HEK293T (cell line): ENCODE measurements around the gene NPPC.

Source experiments
- CTCF ChIA-PET: fragments of 350-600 bp; formaldehyde crosslinking; extraction: SDS; loops from one replicate; lab custom pipeline; 2021; ENCODE audit warnings: antibody characterized with exemption, inconsistent platforms; lab: Yijun Ruan, JAX
- POLR2A ChIA-PET: fragments of 350-600 bp; formaldehyde crosslinking; extraction: SDS; loops from one replicate; lab custom pipeline; 2020; ENCODE audit warnings: antibody characterized with exemption, inconsistent platforms; lab: Yijun Ruan, JAX
- DNase-seq: peaks from one replicate; pipeline ENCODE4 v3.0.0; 2012; ENCODE audit warnings: mixed read lengths; ENCODE audit errors: extremely low spot score
- ARNT ChIP-seq: fragments of 450-650 bp; IDR thresholded peaks from 2 replicates; pipeline ENCODE4 v1.6.1; 2017; ENCODE audit warnings: mild to moderate bottlenecking
- BHLHE40 ChIP-seq: fragments of 450-650 bp; IDR thresholded peaks from 2 replicates; pipeline ENCODE4 v1.6.1; 2016; ENCODE audit warnings: mild to moderate bottlenecking, moderate library complexity, borderline replicate concordance
- CTBP1 ChIP-seq: fragments of 450-650 bp; IDR thresholded peaks from 2 replicates; pipeline ENCODE4 v1.6.1; 2016; ENCODE audit warnings: borderline replicate concordance
- ELF4 ChIP-seq: fragments of 450-650 bp; IDR thresholded peaks from 2 replicates; pipeline ENCODE4 v1.6.1; 2017; ENCODE audit warnings: antibody characterized with exemption
- FOXA1 ChIP-seq: fragments of 450-650 bp; IDR thresholded peaks from 2 replicates; pipeline ENCODE4 v1.6.1; 2016; ENCODE audit warnings: mild to moderate bottlenecking
- FOXK2 ChIP-seq: fragments of 450-650 bp; IDR thresholded peaks from 2 replicates; pipeline ENCODE4 v1.6.1; 2016; ENCODE audit warnings: mild to moderate bottlenecking
- FOXM1 ChIP-seq: fragments of 450-650 bp; IDR thresholded peaks from 2 replicates; pipeline ENCODE4 v1.6.1; 2017; ENCODE audit warnings: mild to moderate bottlenecking, borderline replicate concordance
- HDGF ChIP-seq: fragments of 450-650 bp; IDR thresholded peaks from 2 replicates; pipeline ENCODE4 v1.6.1; 2017; ENCODE audit warnings: antibody characterized with exemption, borderline replicate concordance
- L3MBTL2 ChIP-seq: fragments of 450-650 bp; conservative IDR thresholded peaks from 2 replicates; pipeline ENCODE4 v1.6.1; 2016; ENCODE audit warnings: mild to moderate bottlenecking
- LEF1 ChIP-seq: fragments of 450-650 bp; IDR thresholded peaks from 2 replicates; pipeline ENCODE4 v1.6.1; 2017; ENCODE audit warnings: mild to moderate bottlenecking, borderline replicate concordance
- NFRKB ChIP-seq: fragments of 450-650 bp; IDR thresholded peaks from 2 replicates; pipeline ENCODE4 v1.6.1; 2016; ENCODE audit warnings: mild to moderate bottlenecking, moderate library complexity
- SP1 ChIP-seq: fragments of 450-650 bp; IDR thresholded peaks from 2 replicates; pipeline ENCODE4 v1.6.1; 2017
- SUZ12 ChIP-seq: fragments of 450-650 bp; IDR thresholded peaks from 2 replicates; pipeline ENCODE4 v1.6.1; 2016; ENCODE audit warnings: mild to moderate bottlenecking
- TARDBP ChIP-seq: fragments of 450-650 bp; IDR thresholded peaks from 2 replicates; pipeline ENCODE4 v1.6.1; 2016
- ZNF384 ChIP-seq: fragments of 450-650 bp; IDR thresholded peaks from 2 replicates; pipeline ENCODE4 v1.6.1; 2016
- TF ChIP-seq, protein P1 (sequence below): fragments of 450-650 bp; IDR thresholded peaks from 2 replicates; pipeline ENCODE4 v1.6.1; 2016

NPPC gene, protein sequence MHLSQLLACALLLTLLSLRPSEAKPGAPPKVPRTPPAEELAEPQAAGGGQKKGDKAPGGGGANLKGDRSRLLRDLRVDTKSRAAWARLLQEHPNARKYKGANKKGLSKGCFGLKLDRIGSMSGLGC

DNA sequence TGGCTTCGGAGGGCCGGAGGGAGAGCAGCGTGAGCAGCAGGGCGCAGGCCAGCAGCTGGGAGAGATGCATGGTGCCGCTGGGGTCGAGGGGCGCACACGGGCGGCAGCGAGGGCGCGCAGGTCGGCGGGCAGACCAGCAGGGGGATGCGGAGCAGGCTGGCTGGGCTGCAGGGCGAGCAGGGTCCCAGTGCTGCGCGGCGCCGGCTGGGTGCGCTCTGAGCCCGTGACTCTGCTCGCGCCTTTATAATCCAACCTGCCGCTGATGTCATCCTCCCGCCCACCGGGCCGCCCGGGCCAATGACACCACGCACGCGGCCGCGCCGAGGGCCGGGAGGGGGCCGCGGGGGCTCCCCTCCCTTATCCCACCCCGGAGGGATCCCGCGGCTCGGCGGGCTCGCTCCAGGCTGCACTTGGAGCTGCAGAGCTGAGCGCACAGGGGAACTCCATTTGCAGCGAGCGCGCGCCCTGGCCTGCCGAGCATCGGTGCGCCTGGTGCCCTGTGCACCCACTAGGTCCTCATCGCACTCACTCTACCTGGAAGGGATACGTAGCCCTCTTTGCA lies at the start of gene NPPC:
Gene NPPC (minus strand): TSS at position 217 of the 562 bp plus-strand sequence. CDS start 147 bp downstream, at position 70.
- CTCF ChIA-PET, result interaction anchor here (0.6 to 2.5 kb wide), 4 partner anchors 17 to 216 kb away, joined by 3 to 10 read pairs (median 4); no protein-coding TSS in a partner anchor
- TF ChIP-seq ELF4 (0 out of 2 replicates have a peak, but pooled peaks have one; percentile 23), FOXM1 (peak; percentile 52; the same call in 1 of the 2 replicates), ARNT (no peak), SUZ12 (no peak), FOXK2 (no peak)
- DNase-seq, result peak; percentile 81
- POLR2A ChIA-PET, result no interaction called here

DNA sequence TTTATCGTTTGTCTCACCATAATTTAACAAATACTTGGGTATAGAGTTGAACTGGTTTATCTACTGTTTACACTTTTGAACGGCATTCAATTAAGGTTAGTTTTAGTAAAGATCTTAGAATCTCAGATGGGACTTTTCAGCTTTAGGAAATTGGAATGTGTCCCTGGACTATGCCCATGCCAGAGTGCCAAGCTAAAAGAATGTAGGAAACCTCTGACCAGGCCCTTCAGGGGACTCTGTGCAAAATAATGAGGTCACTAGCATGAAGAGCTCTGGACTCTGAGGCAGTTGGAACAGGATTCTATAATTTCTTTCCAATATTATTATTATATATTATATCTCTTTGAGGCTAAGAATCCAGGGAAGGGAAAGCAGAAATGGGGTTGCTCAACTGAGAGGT lies 48.8 kb upstream of the NPPC start:
- ChIA-PET POLR2A (interaction anchor here (0.9 to 1.8 kb wide), 2 partner anchors 13 kb away, joined by 4 read pairs; partner anchors contain the start of gene DIS3L2), CTCF (no interaction called here)
- TF ChIP-seq BHLHE40, result no peak
- TF ChIP-seq CTBP1, result no peak
- TF ChIP-seq HDGF, result no peak
- TF ChIP-seq SP1, result no peak
- TF ChIP-seq NFRKB, result no peak
- TF ChIP-seq FOXA1, result no peak
- TF ChIP-seq ARNT, result no peak
- TF ChIP-seq LEF1, result no peak
- no peak for TF ChIP-seq SUZ12
- TF ChIP-seq ZNF384, result no peak
- no peak for TF ChIP-seq L3MBTL2
- no peak for TF ChIP-seq FOXK2
- TF ChIP-seq TARDBP, result no peak
- TF ChIP-seq ELF4, result no peak
- TF ChIP-seq, protein P1, sequence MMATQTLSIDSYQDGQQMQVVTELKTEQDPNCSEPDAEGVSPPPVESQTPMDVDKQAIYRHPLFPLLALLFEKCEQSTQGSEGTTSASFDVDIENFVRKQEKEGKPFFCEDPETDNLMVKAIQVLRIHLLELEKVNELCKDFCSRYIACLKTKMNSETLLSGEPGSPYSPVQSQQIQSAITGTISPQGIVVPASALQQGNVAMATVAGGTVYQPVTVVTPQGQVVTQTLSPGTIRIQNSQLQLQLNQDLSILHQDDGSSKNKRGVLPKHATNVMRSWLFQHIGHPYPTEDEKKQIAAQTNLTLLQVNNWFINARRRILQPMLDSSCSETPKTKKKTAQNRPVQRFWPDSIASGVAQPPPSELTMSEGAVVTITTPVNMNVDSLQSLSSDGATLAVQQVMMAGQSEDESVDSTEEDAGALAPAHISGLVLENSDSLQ, result no peak
- no peak for TF ChIP-seq FOXM1
- no peak for DNase-seq

DNA sequence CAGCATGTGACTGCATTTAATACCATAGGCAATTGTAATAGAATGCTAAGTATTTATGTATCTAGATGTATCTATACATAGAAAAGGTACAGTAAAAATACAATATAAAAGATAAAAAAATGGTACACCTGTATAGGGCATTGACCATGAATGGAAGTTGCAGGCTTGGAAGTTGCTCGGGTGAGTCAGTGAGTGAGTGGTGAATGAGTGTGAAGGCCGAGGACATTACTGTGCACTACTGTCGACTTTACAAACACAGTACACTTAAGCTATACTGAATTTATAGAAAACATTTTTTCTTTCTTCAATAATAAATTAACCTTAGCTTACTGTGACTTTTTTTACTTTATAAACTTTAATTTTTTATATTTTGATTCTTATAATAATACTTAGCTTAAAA lies 44.3 kb upstream of the NPPC start:
- CTCF ChIA-PET, result no interaction called here
- POLR2A ChIA-PET, result no interaction called here
- no peak for DNase-seq

DNA sequence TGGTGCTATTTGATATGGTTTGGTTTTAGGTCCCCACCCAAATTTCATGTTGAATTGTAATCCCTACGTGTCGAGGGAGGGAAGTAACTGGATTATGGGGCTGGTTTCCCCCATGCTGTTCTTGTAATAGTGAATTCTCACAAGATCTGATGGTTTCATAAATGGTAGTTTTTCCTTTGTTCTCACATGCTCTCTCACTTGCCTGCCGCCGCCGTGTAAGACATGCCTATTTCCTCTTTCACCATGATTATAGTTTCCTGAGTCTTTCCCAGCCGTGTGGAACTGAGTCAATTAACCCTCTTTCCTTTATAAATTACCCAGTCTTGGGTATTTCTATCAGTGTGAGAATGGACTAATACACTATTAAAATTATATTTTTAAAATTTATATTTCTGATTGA lies 42.6 kb upstream of the NPPC start:
- TF ChIP-seq ELF4 (no peak), HDGF (no peak), CTBP1 (no peak), TARDBP (no peak), FOXA1 (no peak), ZNF384 (no peak), LEF1 (no peak), BHLHE40 (no peak), FOXM1 (no peak)
- TF ChIP-seq, protein P1, result no peak
- CTCF ChIA-PET, result no interaction called here
- POLR2A ChIA-PET, result no interaction called here
- no peak for DNase-seq

More for the DNA sequence above, 44.3 kb upstream of the NPPC start:
- TF ChIP-seq ARNT (no peak), FOXM1 (no peak), NFRKB (no peak), L3MBTL2 (no peak), FOXA1 (no peak), SUZ12 (no peak), ZNF384 (no peak), TARDBP (no peak), BHLHE40 (no peak), CTBP1 (no peak)
- TF ChIP-seq, protein P1, result no peak

DNA sequence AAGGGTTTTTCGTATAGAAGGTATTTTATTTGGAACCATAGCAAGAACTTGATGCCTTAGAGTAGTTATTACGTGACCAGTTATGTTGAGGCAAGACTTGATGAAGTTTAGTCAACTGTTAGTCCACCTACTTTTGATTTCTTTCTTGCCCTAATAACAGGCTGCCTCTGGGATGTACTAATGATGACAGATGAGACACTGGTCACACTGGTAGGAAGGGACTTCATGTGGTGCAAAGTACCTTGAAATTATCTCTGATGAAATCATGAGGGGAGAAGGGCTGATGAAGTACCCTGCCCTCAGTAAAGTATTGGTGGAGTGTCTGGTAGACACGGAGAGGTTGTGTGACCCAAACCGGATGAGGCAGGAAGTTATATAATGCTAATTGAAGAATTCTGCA lies 40.7 kb upstream of the NPPC start:
- no peak for DNase-seq
- CTCF ChIA-PET, result no interaction called here
- TF ChIP-seq FOXK2 (no peak), NFRKB (no peak)
- POLR2A ChIA-PET, result no interaction called here

DNA sequence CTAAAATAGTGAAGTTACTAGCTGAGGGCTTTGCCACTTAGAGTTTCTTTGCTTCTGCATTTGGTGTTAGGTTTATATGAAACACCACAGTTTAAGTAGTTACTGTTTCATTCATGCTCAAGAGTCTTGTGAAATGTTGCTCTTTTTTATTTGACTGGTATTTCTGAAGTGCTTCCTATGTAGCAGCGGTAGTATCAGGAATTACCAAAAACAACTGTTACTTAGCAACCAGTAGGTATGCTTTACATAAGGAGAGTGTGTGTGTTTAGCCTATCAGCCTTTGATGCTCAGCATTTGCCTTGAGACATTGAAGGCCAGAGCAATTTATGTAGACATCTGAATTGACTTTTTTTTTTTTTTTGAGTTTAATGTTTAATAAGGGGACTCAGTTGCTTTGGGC lies 38.9 kb upstream of the NPPC start:
- ChIA-PET CTCF (no interaction called here), POLR2A (no interaction called here)
- DNase-seq, result no peak
- TF ChIP-seq FOXA1, result no peak
- TF ChIP-seq FOXK2, result no peak
- TF ChIP-seq, protein P1, result no peak
- TF ChIP-seq SP1, result no peak
- no peak for TF ChIP-seq BHLHE40
- TF ChIP-seq ARNT, result no peak
- no peak for TF ChIP-seq TARDBP
- no peak for TF ChIP-seq CTBP1
